K562 (cell line): ENCODE data around the gene FGF22.

Source experiments
- BHLHE40 ChIP-seq: IDR thresholded peaks from 2 replicates; pipeline ENCODE4 v1.6.1; 2011; ENCODE audit warnings: low read length, improper control_type of control experiment
- ETV6 ChIP-seq, 3 experiments: fragments of 150-350 bp in 1 of 3; sonication (generic) in 1 of 3; formaldehyde crosslinking in 1 of 3; IDR thresholded peaks; 2 replicates each; pipeline versions ENCODE4 v1.6.1 to v1.8.0; 2014 to 2022; ENCODE audit warnings: borderline replicate concordance in 2 of 3, low read depth in 2 of 3, antibody characterized with exemption in 1 of 3, low read length in 1 of 3, mild to moderate bottlenecking in 1 of 3, missing genetic modification reagents in 1 of 3
- FOS ChIP-seq: IDR thresholded peaks from 3 replicates; pipeline ENCODE4 v1.6.1; 2011; ENCODE audit not compliant: insufficient read length; ENCODE audit errors: extremely low read depth
- JUN ChIP-seq, 2 experiments: sonication (generic) in 1 of 2; formaldehyde crosslinking in 1 of 2; IDR thresholded peaks; 2 replicates each; pipeline versions ENCODE4 v1.6.1 to v1.8.0; 2012 to 2022; ENCODE audit warnings: borderline replicate concordance in 2 of 2, mild to moderate bottlenecking in 2 of 2, improper control_type of control experiment in 1 of 2, low read depth in 1 of 2, low read length in 1 of 2, missing genetic modification reagents in 1 of 2
- NR3C1 ChIP-seq: sonication (generic); formaldehyde crosslinking; IDR thresholded peaks from 2 replicates; pipeline ENCODE4 v1.8.1; 2022; ENCODE audit warnings: missing genetic modification reagents
- POLR2A ChIP-seq: fragments of 450-650 bp; conservative IDR thresholded peaks from 2 replicates; pipeline ENCODE4 v1.6.1; 2016
- POLR2AphosphoS5 ChIP-seq: IDR thresholded peaks from 2 replicates; pipeline ENCODE4 v1.6.1; 2011; ENCODE audit warnings: mild to moderate bottlenecking, low read depth, low read length, moderate library complexity; ENCODE audit not compliant: control insufficient read depth, insufficient read depth
- POLR3G ChIP-seq: IDR thresholded peaks from 2 replicates; pipeline ENCODE4 v1.6.1; 2011; ENCODE audit not compliant: insufficient read length, insufficient replicate concordance; ENCODE audit errors: extremely low read depth
- TARDBP ChIP-seq: fragments of 450-650 bp; IDR thresholded peaks from 2 replicates; pipeline ENCODE4 v1.6.1; 2016
- ZNF232 ChIP-seq: sonication (generic); formaldehyde crosslinking; IDR thresholded peaks from 2 replicates; pipeline ENCODE4 v1.8.0; 2022; ENCODE audit warnings: mild to moderate bottlenecking, missing genetic modification reagents
- ZNF695 ChIP-seq: fragments of 450-650 bp; formaldehyde crosslinking; IDR thresholded peaks from 2 replicates; pipeline ENCODE4 v1.4.0; 2020; ENCODE audit warnings: mild to moderate bottlenecking, moderate library complexity
- TF ChIP-seq, protein P1 (sequence below): fragments of 250-450 bp; sonication (Bioruptor Pico); IDR thresholded peaks from 2 replicates; pipeline ENCODE4 v1.8.0; 2022; ENCODE audit warnings: moderate library complexity, mild to moderate bottlenecking, inconsistent platforms

- no peak for TF ChIP-seq ZNF232
- TF ChIP-seq POLR3G = no peak
- no peak for TF ChIP-seq ZNF695 (CRISPR knock-in tag)
- TF ChIP-seq BHLHE40 = no peak
- TF ChIP-seq JUN (IDR thresholded peaks at IDR 0.05; ENCODE audit: borderline replicate concordance, low read depth, low read length) = no peak
- TF ChIP-seq JUN (CRISPR knock-in tag; IDR thresholded peaks at IDR 0.05; ENCODE audit: borderline replicate concordance) = no peak
- TF ChIP-seq, protein P1, sequence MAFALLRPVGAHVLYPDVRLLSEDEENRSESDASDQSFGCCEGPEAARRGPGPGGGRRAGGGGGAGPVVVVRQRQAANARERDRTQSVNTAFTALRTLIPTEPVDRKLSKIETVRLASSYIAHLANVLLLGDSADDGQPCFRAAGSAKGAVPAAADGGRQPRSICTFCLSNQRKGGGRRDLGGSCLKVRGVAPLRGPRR (CRISPR knock-in tag) = no peak
- no peak for TF ChIP-seq TARDBP
- TF ChIP-seq POLR2A = no peak
- no peak for TF ChIP-seq FOS
- TF ChIP-seq NR3C1 = no peak
- no peak for TF ChIP-seq POLR2AphosphoS5
- no peak for TF ChIP-seq ETV6 (IDR thresholded peaks at IDR 0.05; ENCODE audit: borderline replicate concordance in 1 of 2, low read depth in 2 of 2, low read length in 1 of 2)
- no peak for TF ChIP-seq ETV6 (CRISPR knock-in tag; IDR thresholded peaks at IDR 0.05; ENCODE audit: borderline replicate concordance)
Measured at GRCh38 chr19:643736-644135, 4.1 kb downstream of the FGF22 start.
